Adrenal gland (tissue), 12 donors: ENCODE measurements around the gene SLC9A6. TPM values are rescaled to one million over a fixed set of nuclear protein-coding genes. Genes with fewer than 3 reads are reported as not detected.

Source experiments
- DNase-seq, 7 donors: peaks; one replicate each; pipeline ENCODE4 v3.0.0-alpha.2; 2019 to 2020
- H3K27ac ChIP-seq, 5 donors: fragments of 200-600 bp; sonication (generic) in 4 of 5; 1 replicate in 3 of 5; 2 replicates in 2 of 5; pipeline versions ENCODE4 v1.5.1 to v1.8.0; 2016 to 2020; ENCODE audit warnings: mild to moderate bottlenecking in 1 of 5
- H3K27me3 ChIP-seq: fragments of 200-600 bp; 2 replicates; pipeline ENCODE4 v1.8.0; 2021
- H3K36me3 ChIP-seq, 2 donors: fragments of 200-600 bp; replicated peaks in 1 of 2; 1 replicate in 1 of 2; 2 replicates in 1 of 2; pipeline versions ENCODE4 v1.5.1 to v1.8.0; 2018 to 2022
- H3K4me1 ChIP-seq, 2 donors: fragments of 200-600 bp; replicated peaks in 1 of 2; 1 replicate in 1 of 2; 2 replicates in 1 of 2; pipeline versions ENCODE4 v1.5.1 to v1.8.0; 2018 to 2021
- H3K4me3 ChIP-seq, 4 donors: fragments of 200-600 bp; sonication (generic) in 3 of 4; one replicate each; pipeline ENCODE4 v1.5.1; 2016 to 2018
- H3K9me3 ChIP-seq, 3 donors: fragments of 200-600 bp; sonication (generic) in 1 of 3; replicated peaks in 1 of 3; 1 replicate in 2 of 3; 2 replicates in 1 of 3; pipeline versions ENCODE4 v1.5.1 to v1.8.0; 2016 to 2021
- CTCF ChIP-seq, 6 experiments: fragments of 450-650 bp in 4 of 6; fragments of 200-600 bp in 2 of 6; sonication (generic) in 1 of 6; IDR thresholded peaks; 1 replicate in 5 of 6; 2 replicates in 1 of 6; pipeline versions ENCODE4 v1.5.1 to v1.8.0; 2016 to 2021; ENCODE audit warnings: antibody characterized with exemption in 6 of 6, mild to moderate bottlenecking in 2 of 6, moderate library complexity in 1 of 6
- POLR2A ChIP-seq, 2 donors: fragments of 450-650 bp; IDR thresholded peaks; one replicate each; pipeline ENCODE4 v1.6.1; 2017; ENCODE audit warnings: antibody characterized with exemption in 2 of 2, mild to moderate bottlenecking in 2 of 2, moderate library complexity in 1 of 2
- WGBS, 4 donors: extraction: QIAGEN DNeasy Blood & Tissue Kit in 2 of 4; methylation state at CpG; one replicate each; pipeline versions ENCODE4 v1.1.5 to v1.1.7; 2013 to 2017; 5-methylcytosine and 5-hydroxymethylcytosine counted together
- intact Hi-C, 2 donors: fragments of 100-400 bp; cut with DNase I; formaldehyde crosslinking; loops; one replicate each; pipeline versions ENCODE4 v1.14.1 to v1.15.0; 2022 to 2023
- polyA plus RNA-seq, 3 donors: library from polyadenylated mRNA; stranded (reverse); fragments of 200-250 nt in 2 of 3; fragments of 350-450 nt in 1 of 3; fragmentation: Illumina TruSeq in 1 of 3; extraction: RNeasy Lipid Tissue Mini Kit (QIAGEN cat#74804) in 1 of 3; gene quantifications; one replicate each; pipeline ENCODE4 v1.2.3, GENCODE V29; 2013 to 2014
- total RNA-seq, 9 donors: library from RNA; depleted of rRNA in 4 of 9; stranded (reverse); fragments of >200 nt in 4 of 9; fragments of 120-200 nt in 1 of 9; fragmentation: NEBNext Ultra II Directional in 1 of 9; extraction: Animal tissue kit (Norgen Biotek cat#: 25700) in 1 of 9; gene quantifications; one replicate each; pipeline versions ENCODE4 v1.1.0 to v1.2.4, GENCODE V29; 2013 to 2023
- donor health status: healthy with polysubstance abuse.
- donor health status: Bipolar disorder and iron deficiency.
- donor health status: DM: yes; HTN: yes; CAD: no.
- donor health status: DM: no; HTN: no; CAD: no.
- donor health status: DM: no; HTN: no; CAD: no.
- donor health status: DM: yes; HTN: yes; CAD: no.

SLC9A6 gene
- total and polyA plus RNA-seq, 12 donors: 10.0 to 36.2 (median 16.3) TPM

- intact Hi-C loops: no loop called here
- H3K4me3 ChIP-seq: peak within 1 kb of the TSS in 3 of 4 donors; percentile 48 to 65 (median 60)
- DNase-seq: peak; percentile 80 to 91 (median 84)
- WGBS, 4 donors: 0 to 37% (median 16%) methylated on average over 11 to 49 of the region's 65 CpGs
- no peaks in the 10 kb centered on the region for H3K27me3 ChIP-seq
- TF ChIP-seq POLR2A (IDR thresholded peaks at IDR 0.05) (peak; percentile 24 to 41), CTCF (IDR thresholded peaks at IDR 0.05) (peak in 3 of 6 experiments; percentile 12 to 28 (median 17))
- H3K4me1 ChIP-seq: peaks cover 0 to 9% of the 10 kb centered on the region in 2 donors
- H3K9me3 ChIP-seq: no peaks in the 10 kb centered on the region
- peak within 1 kb of the TSS; percentile 79 to 91 (median 89) for H3K27ac ChIP-seq
- no peaks in the 10 kb centered on the region for H3K36me3 ChIP-seq
Observed at GRCh38 chrX:135973548-135974278, 11.5 kb upstream of the SLC9A6 start, which contains the start of gene MMGT1. Gene MMGT1 (minus strand): TSS chrX:135973988. CDS start chrX:135973675, 313 bp downstream.

- H3K4me3 ChIP-seq: peak overlapping the region in 1 of 4 donors; percentile 50
- TF ChIP-seq CTCF (IDR thresholded peaks at IDR 0.05): no peak
- no peak for TF ChIP-seq POLR2A (IDR thresholded peaks at IDR 0.05)
- peaks cover 0 to 9% of the 10 kb centered on the region in 2 donors for H3K4me1 ChIP-seq
- peak overlapping the region in 2 of 5 donors; percentile 26 to 56 for H3K27ac ChIP-seq
- peak in 6 of 7 donors; percentile 75 to 84 (median 81) for DNase-seq
- H3K36me3 ChIP-seq: no peaks in the 10 kb centered on the region
- intact Hi-C loops: no loop called here
- WGBS, 4 donors: 3 to 52% (median 17%) methylated on average over 8 to 25 of the region's 32 CpGs
- H3K9me3 ChIP-seq: no peaks in the 10 kb centered on the region
- no peaks in the 10 kb centered on the region for H3K27me3 ChIP-seq
Observed at GRCh38 chrX:135974279-135974856, 10.9 kb upstream of the SLC9A6 start.

DNA sequence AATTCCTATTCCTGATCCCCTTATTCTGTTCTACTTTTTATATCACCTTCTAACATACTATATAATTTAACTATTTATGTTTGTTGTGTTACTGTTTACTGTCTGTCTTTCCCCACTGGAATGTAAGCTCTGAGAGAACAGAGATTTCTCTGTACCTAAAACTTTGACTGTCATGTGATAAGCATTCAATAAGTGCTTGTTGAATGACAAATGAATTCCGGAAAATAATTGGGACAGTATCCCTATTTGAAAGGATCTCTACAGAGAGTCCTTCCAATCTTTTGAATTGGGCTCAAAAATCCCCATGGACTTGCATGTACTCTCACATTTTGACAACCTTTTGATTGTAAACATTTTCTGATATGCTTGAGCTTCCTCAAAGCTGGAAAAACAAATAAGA, 9.8 kb upstream of the SLC9A6 start:
- Histone ChIP-seq H3K27me3 (no peaks in the 10 kb centered on the region), H3K4me1 (peaks cover 0 to 9% of the 10 kb centered on the region in 2 donors), H3K4me3 (no peak overlapping the region), H3K9me3 (no peaks in the 10 kb centered on the region), H3K36me3 (no peaks in the 10 kb centered on the region), H3K27ac (no peak overlapping the region)
- DNase-seq: no peak
- WGBS, 4 donors: 75 to 95% (median 87%) methylated on average over 1 of the region's 1 CpG
- intact Hi-C loops: no loop called here
- TF ChIP-seq POLR2A (IDR thresholded peaks at IDR 0.05): no peak
- no peak for TF ChIP-seq CTCF (IDR thresholded peaks at IDR 0.05)

DNA sequence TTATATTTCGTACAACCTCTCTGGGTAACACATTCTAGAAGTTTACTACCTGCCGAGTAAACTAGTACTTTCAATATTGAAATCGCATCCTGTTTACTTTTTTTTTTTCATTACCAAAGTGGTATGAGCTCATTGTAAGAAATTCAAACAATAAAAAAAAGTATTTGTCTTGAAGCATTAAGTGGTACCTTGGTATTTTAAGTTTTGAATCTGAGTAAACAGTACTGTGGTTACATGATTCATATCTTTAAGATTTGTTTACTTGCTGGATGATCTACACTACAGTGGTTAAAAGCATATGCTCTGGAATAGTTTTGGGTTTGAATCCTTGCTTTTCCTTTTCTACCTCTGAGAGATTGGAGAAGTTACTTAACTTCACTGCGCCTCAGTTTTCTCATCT, 7.6 kb upstream of the SLC9A6 start:
- intact Hi-C loops: no loop called here
- Histone ChIP-seq H3K9me3 (no peaks in the 10 kb centered on the region), H3K4me3 (no peak overlapping the region), H3K27me3 (no peaks in the 10 kb centered on the region), H3K36me3 (no peaks in the 10 kb centered on the region), H3K27ac (no peak overlapping the region), H3K4me1 (peaks cover 0 to 3% of the 10 kb centered on the region in 2 donors)
- DNase-seq: no peak
- no peak for TF ChIP-seq CTCF (IDR thresholded peaks at IDR 0.05)
- TF ChIP-seq POLR2A (IDR thresholded peaks at IDR 0.05): no peak
- WGBS, 4 donors: 69 to 87% (median 82%) methylated on average over 4 of the region's 4 CpGs
